NAMALWA (cell line): ENCODE results near the gene ZNF667.

Experiments
- DNase-seq: peaks from one replicate; pipeline ENCODE4 v3.0.0-alpha.2; 2015; ENCODE audit warnings: low spot score

The ZNF667 gene

GRCh38 chr19:56476651-56477428 is at the start of gene ZNF667:
Gene ZNF667, minus strand, starts transcription at chr19:56477345. Its CDS starts 14,975 bp downstream, at chr19:56462370.
- DNase-seq = no peak

GRCh38 chr19:56525214-56525860 is 48.2 kb upstream of the ZNF667 start:
- DNase-seq = no peak

- DNase-seq = no peak
Measured at GRCh38 chr19:56508290-56508778, 31.2 kb upstream of the ZNF667 start.

GRCh38 chr19:56507446-56508289 is 30.5 kb upstream of the ZNF667 start, which contains the start of gene ZNF471:
Gene ZNF471, plus strand, starts transcription at chr19:56507855. Its CDS starts 3,717 bp downstream, at chr19:56511572.
- no peak for DNase-seq

- DNase-seq = no peak
Measured at GRCh38 chr19:56504581-56504980, 27.4 kb upstream of the ZNF667 start.

- no peak for DNase-seq
Measured at GRCh38 chr19:56491399-56491798, 14.3 kb upstream of the ZNF667 start.

- DNase-seq = no peak
Measured at GRCh38 chr19:56477429-56478338, 539 bp upstream of the ZNF667 start.

GRCh38 chr19:56476093-56476492 is 1.1 kb downstream of the ZNF667 start:
- no peak for DNase-seq

- no peak for DNase-seq
Measured at GRCh38 chr19:56474308-56474707, 2.8 kb downstream of the ZNF667 start.

GRCh38 chr19:56441206-56441792 is 35.8 kb downstream of the ZNF667 start:
- DNase-seq = no peak

GRCh38 chr19:56423985-56424353 is 53.2 kb downstream of the ZNF667 start:
- no peak for DNase-seq

GRCh38 chr19:56423276-56423984 is 53.7 kb downstream of the ZNF667 start:
- no peak for DNase-seq

- DNase-seq = no peak
Measured at GRCh38 chr19:56405062-56405461, 72.1 kb downstream of the ZNF667 start.

GRCh38 chr19:56404705-56405056 is 72.5 kb downstream of the ZNF667 start:
- no peak for DNase-seq

- DNase-seq = peak; percentile 90
Measured at GRCh38 chr19:56403764-56404704, 73.1 kb downstream of the ZNF667 start, which contains the start of gene ZNF583. Gene ZNF583, plus strand, starts transcription at chr19:56404332. Its CDS starts 2,783 bp downstream, at chr19:56407115.

- DNase-seq = no peak
Measured at GRCh38 chr19:56403261-56403660, 73.9 kb downstream of the ZNF667 start.

- DNase-seq = no peak
Measured at GRCh38 chr19:56400485-56400884, 76.7 kb downstream of the ZNF667 start.

- DNase-seq = no peak
Measured at GRCh38 chr19:56398809-56399208, 78.3 kb downstream of the ZNF667 start.
